ENCODE measurements around the gene SLC2A9.

- TF ChIP-seq CTCF (conservative IDR thresholded peaks at IDR 0.05 in 1 of 2, IDR thresholded peaks at IDR 0.05 in 1 of 2; ENCODE audit: low read depth in 1 of 2, low read length in 2 of 2) = no peak
- TF ChIP-seq EZH2 (IDR thresholded peaks at IDR 0.05; ENCODE audit: low read length, missing control alignments) = no peak
These were observed 7.6 kb upstream of the SLC2A9 start for GRCh38 chr4:10028910-10029309.
